Fibroblast of lung (primary cell): ENCODE results near the gene SAP30BP. TPM values are rescaled to one million over a fixed set of nuclear protein-coding genes. Genes with fewer than 3 reads are reported as not detected.

Source experiments
- DNase-seq, 2 donors: peaks; one replicate each; pipeline versions ENCODE4 v3.0.0 to v3.0.0-alpha.2; 2010; ENCODE audit warnings: low read depth in 2 of 2
- H2AFZ ChIP-seq: 2 replicates; pipeline ENCODE4 v1.5.1; 2012; ENCODE audit warnings: low read length, control low read depth, inconsistent platforms
- H3K27ac ChIP-seq: 2 replicates; pipeline ENCODE4 v1.5.1; 2011; ENCODE audit warnings: low read length, control low read depth; ENCODE audit not compliant: insufficient read depth
- H3K27me3 ChIP-seq: 2 replicates; pipeline ENCODE4 v1.5.1; 2011; ENCODE audit warnings: mild to moderate bottlenecking, low read length; ENCODE audit not compliant: control insufficient read depth, insufficient read depth
- H3K36me3 ChIP-seq: 2 replicates; pipeline ENCODE4 v1.5.1; 2011; ENCODE audit warnings: low read length; ENCODE audit not compliant: control insufficient read depth, insufficient read depth
- H3K4me1 ChIP-seq: 2 replicates; pipeline ENCODE4 v1.5.1; 2011; ENCODE audit warnings: low read length; ENCODE audit not compliant: control insufficient read depth, insufficient read depth; ENCODE audit errors: extremely low read depth
- H3K4me2 ChIP-seq: 2 replicates; pipeline ENCODE4 v1.5.1; 2011; ENCODE audit warnings: low read length, control low read depth; ENCODE audit not compliant: insufficient read depth; ENCODE audit errors: extremely low read depth
- H3K4me3 ChIP-seq, 4 experiments: fragments of 200-600 bp in 1 of 4; sonication (generic) in 1 of 4; replicated peaks in 1 of 4; 2 replicates each; pipeline ENCODE4 v1.5.1; 2011 to 2016; ENCODE audit warnings: low read length in 4 of 4, low read depth in 3 of 4, mild to moderate bottlenecking in 3 of 4, control low read depth in 2 of 4, inconsistent platforms in 1 of 4, mixed read lengths in 1 of 4; ENCODE audit not compliant: insufficient read depth in 1 of 4; ENCODE audit errors: control extremely low read depth in 1 of 4
- H3K79me2 ChIP-seq: 2 replicates; pipeline ENCODE4 v1.5.1; 2012; ENCODE audit warnings: mild to moderate bottlenecking, low read length, inconsistent platforms; ENCODE audit not compliant: control insufficient read depth, insufficient read depth
- H3K9ac ChIP-seq: 2 replicates; pipeline ENCODE4 v1.5.1; 2011; ENCODE audit warnings: mild to moderate bottlenecking, low read length, control low read depth; ENCODE audit not compliant: insufficient read depth
- H3K9me3 ChIP-seq: 2 replicates; pipeline ENCODE4 v1.5.1; 2012; ENCODE audit warnings: low read depth, low read length; ENCODE audit not compliant: control insufficient read depth, insufficient read depth
- H4K20me1 ChIP-seq: 2 replicates; pipeline ENCODE4 v1.5.1; 2011; ENCODE audit warnings: low read length; ENCODE audit not compliant: control insufficient read depth, insufficient read depth; ENCODE audit errors: extremely low read depth
- CTCF ChIP-seq, 2 donors: IDR thresholded peaks in 1 of 2; conservative IDR thresholded peaks in 1 of 2; 1 replicate in 1 of 2; 2 replicates in 1 of 2; pipeline ENCODE4 v1.5.1; 2011 to 2012; ENCODE audit warnings: low read length in 2 of 2, control low read depth in 1 of 2, inconsistent platforms in 1 of 2, low read depth in 1 of 2, mild to moderate bottlenecking in 1 of 2
- EZH2 ChIP-seq: IDR thresholded peaks from 2 replicates; pipeline ENCODE4 v1.5.1; 2012; ENCODE audit warnings: low read length, control low read depth, mild to moderate bottlenecking; ENCODE audit errors: missing control alignments
- polyA plus RNA-seq, 2 donors: library from polyadenylated mRNA; depleted of rRNA in 1 of 2; stranded (reverse) in 1 of 2; unstranded in 1 of 2; fragments of >200 nt; gene quantifications; 2 replicates each; pipeline ENCODE4 v1.2.1, GENCODE V29; 2011 to 2012; ENCODE audit warnings: missing spikeins in 1 of 2
- total RNA-seq: library from RNA; depleted of rRNA; stranded (reverse); fragments of >200 nt; gene quantifications from 2 replicates; pipeline ENCODE4 v1.2.1, GENCODE V29; 2014

SAP30BP gene
- total and polyA plus RNA-seq, 2 donors (not counting 1 experiment from before 2014, with no cell fraction given) = 43.9 to 61.0 TPM

- Histone ChIP-seq H3K9ac (no peak overlapping the region), H3K27ac (no peak overlapping the region), H3K4me3 (no peak overlapping the region), H3K4me2 (no peak overlapping the region), H3K36me3 (no peaks in the 10 kb centered on the region), H3K27me3 (no peaks in the 10 kb centered on the region), H2AFZ (no peak overlapping the region), H3K9me3 (no peaks in the 10 kb centered on the region), H3K4me1 (no peaks in the 10 kb centered on the region), H3K79me2 (no peaks in the 10 kb centered on the region), H4K20me1 (no peaks in the 10 kb centered on the region)
- no peak for DNase-seq
- TF ChIP-seq EZH2 (no peak), CTCF (conservative IDR thresholded peaks at IDR 0.05 in 1 of 2, IDR thresholded peaks at IDR 0.05 in 1 of 2; ENCODE audit: low read depth in 1 of 2, low read length in 2 of 2) (no peak)
These were observed 26.5 kb upstream of the SAP30BP start for GRCh38 chr17:75640556-75641119.

GRCh38 chr17:75641343-75641742 is 25.8 kb upstream of the SAP30BP start:
- no peaks in the 10 kb centered on the region for H3K36me3 ChIP-seq
- no peaks in the 10 kb centered on the region for H3K4me1 ChIP-seq
- no peaks in the 10 kb centered on the region for H3K27me3 ChIP-seq
- no peak overlapping the region for H3K4me3 ChIP-seq
- no peak overlapping the region for H3K27ac ChIP-seq
- no peaks in the 10 kb centered on the region for H3K9me3 ChIP-seq
- DNase-seq = no peak
- H4K20me1 ChIP-seq = no peaks in the 10 kb centered on the region
- H3K79me2 ChIP-seq = no peaks in the 10 kb centered on the region
- TF ChIP-seq CTCF (conservative IDR thresholded peaks at IDR 0.05 in 1 of 2, IDR thresholded peaks at IDR 0.05 in 1 of 2; ENCODE audit: low read depth in 1 of 2, low read length in 2 of 2) (no peak), EZH2 (no peak)
- H2AFZ ChIP-seq = no peak overlapping the region
- H3K9ac ChIP-seq = no peak overlapping the region
- H3K4me2 ChIP-seq = no peak overlapping the region

- Histone ChIP-seq H3K9ac (no peak overlapping the region), H3K27me3 (no peaks in the 10 kb centered on the region), H3K4me2 (no peak overlapping the region), H3K9me3 (no peaks in the 10 kb centered on the region), H3K4me1 (no peaks in the 10 kb centered on the region), H4K20me1 (no peaks in the 10 kb centered on the region), H3K27ac (no peak overlapping the region), H3K79me2 (no peaks in the 10 kb centered on the region), H3K4me3 (no peak overlapping the region), H2AFZ (no peak overlapping the region), H3K36me3 (no peaks in the 10 kb centered on the region)
- no peak for TF ChIP-seq EZH2
- TF ChIP-seq CTCF (conservative IDR thresholded peaks at IDR 0.05 in 1 of 2, IDR thresholded peaks at IDR 0.05 in 1 of 2; ENCODE audit: low read depth in 1 of 2, low read length in 2 of 2) = no peak
- DNase-seq = no peak
These were observed 24.9 kb upstream of the SAP30BP start for GRCh38 chr17:75642182-75642783.
